ENCODE measurements around the gene TOP3B. TPM values are rescaled to one million over a fixed set of nuclear protein-coding genes. Genes with fewer than 3 reads are reported as not detected.

The TOP3B gene
- total RNA-seq, 1 donor from 2014 or later, result 24.8 TPM

DNA sequence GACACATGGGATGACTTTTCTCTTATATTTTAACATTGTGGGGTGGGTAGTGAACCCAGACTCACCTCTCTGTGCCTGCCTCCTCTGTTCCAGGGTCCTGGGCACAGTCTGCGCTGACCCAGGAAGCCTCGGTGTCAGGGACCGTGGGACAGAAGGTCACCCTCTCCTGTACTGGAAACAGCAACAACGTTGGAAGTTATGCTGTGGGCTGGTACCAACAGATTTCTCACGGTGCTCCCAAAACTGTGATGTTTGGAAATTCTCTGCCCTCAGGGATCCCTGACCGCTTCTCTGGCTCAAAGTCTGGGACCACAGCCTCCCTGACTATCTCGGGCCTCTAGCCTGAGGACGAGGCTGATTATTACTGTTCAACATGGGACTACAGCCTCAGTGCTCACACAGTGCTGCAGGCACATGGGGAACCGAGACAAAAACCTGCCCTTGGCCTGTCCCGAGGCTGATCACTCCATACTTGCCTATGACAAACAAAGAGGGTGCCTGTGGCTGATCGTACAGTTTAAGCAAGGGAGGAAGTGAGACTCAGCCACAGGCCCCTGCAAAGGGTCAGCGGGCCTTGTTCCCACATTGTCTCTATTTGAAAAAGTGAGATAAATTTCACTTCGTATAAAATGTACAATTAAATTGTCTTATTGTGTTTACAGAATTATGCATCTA lies 43.7 kb upstream of the TOP3B start:
- H3K36me3 ChIP-seq, result no peaks in the 10 kb centered on the region
- TF ChIP-seq, protein P1, sequence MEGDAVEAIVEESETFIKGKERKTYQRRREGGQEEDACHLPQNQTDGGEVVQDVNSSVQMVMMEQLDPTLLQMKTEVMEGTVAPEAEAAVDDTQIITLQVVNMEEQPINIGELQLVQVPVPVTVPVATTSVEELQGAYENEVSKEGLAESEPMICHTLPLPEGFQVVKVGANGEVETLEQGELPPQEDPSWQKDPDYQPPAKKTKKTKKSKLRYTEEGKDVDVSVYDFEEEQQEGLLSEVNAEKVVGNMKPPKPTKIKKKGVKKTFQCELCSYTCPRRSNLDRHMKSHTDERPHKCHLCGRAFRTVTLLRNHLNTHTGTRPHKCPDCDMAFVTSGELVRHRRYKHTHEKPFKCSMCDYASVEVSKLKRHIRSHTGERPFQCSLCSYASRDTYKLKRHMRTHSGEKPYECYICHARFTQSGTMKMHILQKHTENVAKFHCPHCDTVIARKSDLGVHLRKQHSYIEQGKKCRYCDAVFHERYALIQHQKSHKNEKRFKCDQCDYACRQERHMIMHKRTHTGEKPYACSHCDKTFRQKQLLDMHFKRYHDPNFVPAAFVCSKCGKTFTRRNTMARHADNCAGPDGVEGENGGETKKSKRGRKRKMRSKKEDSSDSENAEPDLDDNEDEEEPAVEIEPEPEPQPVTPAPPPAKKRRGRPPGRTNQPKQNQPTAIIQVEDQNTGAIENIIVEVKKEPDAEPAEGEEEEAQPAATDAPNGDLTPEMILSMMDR (IDR thresholded peaks at IDR 0.05), result no peak
- H3K9me3 ChIP-seq, result no peaks in the 10 kb centered on the region
- no peak for ATAC-seq
- no peaks in the 10 kb centered on the region for H3K27me3 ChIP-seq
- no peak overlapping the region for H3K4me3 ChIP-seq
- intact Hi-C loops (cut with DNase I), result no loop called here
- H3K4me1 ChIP-seq, result no peaks in the 10 kb centered on the region
- H3K27ac ChIP-seq, result no peak overlapping the region
- DNase-seq, result no peak

DNA sequence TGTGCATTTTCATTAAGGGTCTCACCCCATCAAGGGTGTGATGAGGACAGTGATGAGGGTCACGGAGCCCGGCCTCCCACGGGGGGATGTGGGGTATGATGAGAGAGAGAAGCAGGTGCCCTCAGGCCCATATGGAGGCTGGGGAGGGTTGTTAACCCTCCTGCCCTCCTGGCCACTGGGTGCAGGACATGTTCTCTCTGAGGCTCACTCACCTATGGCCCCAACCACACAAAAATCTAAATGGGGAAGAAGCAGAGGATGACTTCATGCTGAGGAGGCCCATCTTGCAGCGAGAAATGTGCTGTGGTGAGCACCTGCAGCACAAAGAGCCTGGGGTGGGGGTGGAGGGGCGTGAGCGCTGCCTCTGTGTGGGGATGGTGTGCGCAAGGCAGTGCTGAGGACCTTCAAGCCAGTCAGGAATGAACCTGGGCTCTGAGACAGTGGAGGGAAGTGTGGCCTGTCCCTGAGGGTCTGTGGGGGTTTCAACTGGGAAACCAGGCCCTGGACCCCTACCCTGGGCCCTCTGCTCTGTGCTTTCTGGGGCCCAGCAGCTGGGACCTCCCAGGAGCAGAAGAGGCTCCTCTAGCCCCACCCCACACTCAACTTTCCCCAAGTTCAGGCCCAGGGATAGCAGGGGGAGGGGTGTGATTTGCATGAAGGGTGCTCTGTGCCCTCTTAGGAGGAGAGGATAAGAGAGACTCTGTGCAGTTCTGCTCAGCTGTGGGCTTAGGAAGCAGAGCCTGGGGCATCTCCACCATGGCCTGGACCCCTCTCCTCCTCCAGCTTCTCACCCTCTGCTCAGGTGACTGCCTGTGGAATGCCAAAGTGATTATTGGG lies 43.0 kb upstream of the TOP3B start:
- peak; percentile 32 for ATAC-seq
- TF ChIP-seq, protein P1 (IDR thresholded peaks at IDR 0.05), result no peak
- Histone ChIP-seq H3K9me3 (no peaks in the 10 kb centered on the region), H3K27me3 (no peaks in the 10 kb centered on the region), H3K36me3 (no peaks in the 10 kb centered on the region), H3K27ac (no peak overlapping the region), H3K4me1 (no peaks in the 10 kb centered on the region), H3K4me3 (no peak overlapping the region)
- DNase-seq, result no peak
- intact Hi-C loops (cut with DNase I), result no loop called here

DNA sequence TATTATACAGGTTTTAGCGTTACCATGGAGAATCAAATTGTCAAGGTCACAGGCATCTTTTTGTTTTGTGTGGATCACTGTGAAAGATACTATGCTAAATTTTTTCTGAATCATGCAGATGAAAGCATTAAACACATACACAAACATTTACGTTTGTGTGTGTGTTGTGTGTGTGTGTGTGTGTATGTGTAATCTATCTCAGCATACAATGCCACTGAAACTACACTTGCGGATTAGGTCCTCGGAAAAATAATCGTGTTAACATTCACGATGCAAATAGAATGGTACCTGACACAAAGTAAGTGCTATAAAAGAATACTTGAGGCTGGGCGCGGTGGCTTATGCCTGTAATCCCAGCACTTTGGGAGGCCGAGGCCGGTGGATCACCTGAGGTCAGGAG lies 41.9 kb upstream of the TOP3B start:
- H3K27ac ChIP-seq, result no peak overlapping the region
- no peaks in the 10 kb centered on the region for H3K36me3 ChIP-seq
- no peaks in the 10 kb centered on the region for H3K4me1 ChIP-seq
- ATAC-seq (no peak), DNase-seq (no peak)
- H3K9me3 ChIP-seq, result no peaks in the 10 kb centered on the region
- intact Hi-C loops (cut with DNase I), result no loop called here
- no peaks in the 10 kb centered on the region for H3K27me3 ChIP-seq
- TF ChIP-seq, protein P1 (IDR thresholded peaks at IDR 0.05), result no peak
- H3K4me3 ChIP-seq, result no peak overlapping the region

DNA sequence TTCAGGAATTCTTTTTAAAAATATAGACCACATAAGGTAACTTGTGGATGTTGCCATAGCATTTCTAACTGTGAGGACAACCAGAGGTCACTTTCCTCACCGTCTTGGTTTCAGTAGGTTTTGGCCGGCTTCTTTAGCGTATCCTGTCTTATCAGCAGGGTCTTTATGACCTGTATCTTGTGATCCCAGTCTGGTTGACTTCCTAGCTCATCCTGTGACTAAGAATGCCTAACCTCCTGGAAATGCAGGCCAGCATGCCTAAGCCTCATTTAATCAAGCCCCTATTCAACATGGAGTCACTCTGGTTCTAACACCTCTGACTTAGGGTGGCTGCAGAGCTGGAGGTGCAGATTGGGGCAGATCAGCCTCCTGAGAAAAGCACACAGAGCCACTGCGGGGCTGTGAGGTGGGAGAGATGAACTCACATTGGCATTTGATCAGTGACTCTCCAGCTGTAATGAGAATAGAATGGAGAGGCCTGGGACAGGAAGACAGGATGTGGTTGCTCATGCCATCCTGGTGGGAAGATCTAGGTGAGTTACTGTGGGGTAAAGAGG lies 41.1 kb upstream of the TOP3B start:
- Histone ChIP-seq H3K9me3 (no peaks in the 10 kb centered on the region), H3K36me3 (no peaks in the 10 kb centered on the region), H3K4me1 (no peaks in the 10 kb centered on the region), H3K27ac (no peak overlapping the region), H3K4me3 (no peak overlapping the region), H3K27me3 (no peaks in the 10 kb centered on the region)
- DNase-seq (no peak), ATAC-seq (no peak)
- TF ChIP-seq, protein P1 (IDR thresholded peaks at IDR 0.05), result no peak
- intact Hi-C loops (cut with DNase I), result no loop called here

DNA sequence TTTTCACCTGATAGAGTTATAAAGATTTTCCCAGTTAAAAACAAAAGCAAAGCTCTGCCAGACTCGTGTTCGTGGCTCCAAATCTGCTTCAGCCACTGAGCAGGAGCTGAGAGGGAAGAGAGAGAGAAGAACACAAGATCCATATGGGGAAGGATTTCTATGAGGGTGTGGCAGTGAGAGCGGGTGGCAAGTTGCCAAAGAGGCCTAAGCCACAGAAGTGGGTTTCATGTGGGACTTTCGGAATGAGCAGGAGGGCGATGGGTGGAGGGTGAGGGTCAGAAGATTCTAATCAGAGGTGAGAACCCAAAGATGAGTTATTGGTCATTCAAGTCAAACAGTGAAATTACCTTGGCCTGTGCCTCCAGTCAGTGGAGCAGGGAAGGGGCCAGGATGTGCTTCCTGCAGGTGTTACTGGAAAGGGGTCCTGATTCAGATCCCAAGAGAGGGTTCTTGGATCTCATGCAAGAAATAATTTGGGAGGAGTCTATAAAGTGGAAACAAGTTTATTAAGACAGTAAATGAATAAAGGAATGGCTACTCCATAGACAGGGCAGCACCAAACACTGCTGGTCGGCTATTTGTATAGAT lies 40.5 kb upstream of the TOP3B start:
- ATAC-seq, result no peak
- TF ChIP-seq, protein P1 (IDR thresholded peaks at IDR 0.05), result no peak
- Histone ChIP-seq H3K4me3 (no peak overlapping the region), H3K27ac (no peak overlapping the region), H3K27me3 (no peaks in the 10 kb centered on the region), H3K4me1 (no peaks in the 10 kb centered on the region), H3K36me3 (no peaks in the 10 kb centered on the region), H3K9me3 (no peaks in the 10 kb centered on the region)
- intact Hi-C loops (cut with DNase I), result no loop called here
- DNase-seq, result no peak

All from upper lobe of right lung (tissue), 1 donor.